ENCODE data around the gene OXSR1. TPM values are rescaled to one million over a fixed set of nuclear protein-coding genes. Genes with fewer than 3 reads are reported as not detected.

Gene OXSR1
- total RNA-seq, 4 donors from 2014 or later: 37.9 to 50.0 (median 43.2) TPM

GRCh38 chr3:38152609-38153008 is 12.7 kb upstream of the OXSR1 start:
- TF ChIP-seq CTCF (IDR thresholded peaks at IDR 0.05 in 4 of 5, conservative IDR thresholded peaks at IDR 0.05 in 1 of 5) (no peak), POLR2A (IDR thresholded peaks at IDR 0.05) (no peak)
- Histone ChIP-seq H3K4me3 (no peak overlapping the region), H3K4me1 (no peaks in the 10 kb centered on the region), H3K27ac (no peak overlapping the region), H3K9me3 (no peaks in the 10 kb centered on the region), H3K27me3 (no peaks in the 10 kb centered on the region), H3K36me3 (no peaks in the 10 kb centered on the region)
- intact Hi-C loops (cut with DNase I; ENCODE audit: low total_unique reads) (no loop called here), in situ Hi-C loops (cut with MboI; ENCODE audit: low sequenced_read_pairs in 4 of 4) (no loop called here)
- DNase-seq: no peak
- no peak for ATAC-seq

GRCh38 chr3:38153221-38153620 is 12.1 kb upstream of the OXSR1 start:
- no peak for TF ChIP-seq CTCF (IDR thresholded peaks at IDR 0.05 in 4 of 5, conservative IDR thresholded peaks at IDR 0.05 in 1 of 5)
- no peak for TF ChIP-seq POLR2A (IDR thresholded peaks at IDR 0.05)
- in situ Hi-C loops (cut with MboI; ENCODE audit: low sequenced_read_pairs in 4 of 4): no loop called here
- no peak overlapping the region for H3K27ac ChIP-seq

GRCh38 chr3:38154033-38154494 is 11.3 kb upstream of the OXSR1 start:
- Histone ChIP-seq H3K9me3 (no peaks in the 10 kb centered on the region), H3K36me3 (no peaks in the 10 kb centered on the region), H3K27me3 (no peaks in the 10 kb centered on the region), H3K4me3 (no peak overlapping the region), H3K27ac (no peak overlapping the region), H3K4me1 (no peaks in the 10 kb centered on the region)
- intact Hi-C loops (cut with DNase I; ENCODE audit: low total_unique reads): no loop called here
- no peak for TF ChIP-seq POLR2A (IDR thresholded peaks at IDR 0.05)
- TF ChIP-seq CTCF (IDR thresholded peaks at IDR 0.05 in 4 of 5, conservative IDR thresholded peaks at IDR 0.05 in 1 of 5): no peak
- no peak for DNase-seq
- ATAC-seq: no peak
- in situ Hi-C loops (cut with MboI; ENCODE audit: low sequenced_read_pairs in 4 of 4): no loop called here

More at GRCh38 chr3:38153221-38153620, 12.1 kb upstream of the OXSR1 start:
- DNase-seq: no peak
- no peak for ATAC-seq
- H3K9me3 ChIP-seq: no peaks in the 10 kb centered on the region
- no peaks in the 10 kb centered on the region for H3K27me3 ChIP-seq
- no peaks in the 10 kb centered on the region for H3K36me3 ChIP-seq
- H3K4me3 ChIP-seq: no peak overlapping the region
- H3K4me1 ChIP-seq: no peaks in the 10 kb centered on the region
- intact Hi-C loops (cut with DNase I; ENCODE audit: low total_unique reads): no loop called here

- intact Hi-C loops (cut with DNase I; ENCODE audit: low total_unique reads) (no loop called here), in situ Hi-C loops (cut with MboI; ENCODE audit: low sequenced_read_pairs in 4 of 4) (no loop called here)
- H3K36me3 ChIP-seq: no peaks in the 10 kb centered on the region
- H3K9me3 ChIP-seq: no peaks in the 10 kb centered on the region
- H3K4me1 ChIP-seq: no peaks in the 10 kb centered on the region
- no peak for TF ChIP-seq POLR2A (IDR thresholded peaks at IDR 0.05)
- no peak for TF ChIP-seq CTCF (IDR thresholded peaks at IDR 0.05 in 4 of 5, conservative IDR thresholded peaks at IDR 0.05 in 1 of 5)
- no peak overlapping the region for H3K4me3 ChIP-seq
- H3K27me3 ChIP-seq: no peaks in the 10 kb centered on the region
- H3K27ac ChIP-seq: no peak overlapping the region
- ATAC-seq: no peak
- no peak for DNase-seq
Measured at GRCh38 chr3:38154625-38155255, 10.6 kb upstream of the OXSR1 start.

GRCh38 chr3:38155825-38156224 is 9.5 kb upstream of the OXSR1 start:
- Histone ChIP-seq H3K4me3 (no peak overlapping the region), H3K27me3 (no peaks in the 10 kb centered on the region), H3K36me3 (no peaks in the 10 kb centered on the region), H3K9me3 (no peaks in the 10 kb centered on the region), H3K27ac (no peak overlapping the region), H3K4me1 (no peaks in the 10 kb centered on the region)
- intact Hi-C loops (cut with DNase I; ENCODE audit: low total_unique reads): no loop called here
- no peak for DNase-seq
- no peak for ATAC-seq
- in situ Hi-C loops (cut with MboI; ENCODE audit: low sequenced_read_pairs in 4 of 4): no loop called here
- no peak for TF ChIP-seq CTCF (IDR thresholded peaks at IDR 0.05 in 4 of 5, conservative IDR thresholded peaks at IDR 0.05 in 1 of 5)
- no peak for TF ChIP-seq POLR2A (IDR thresholded peaks at IDR 0.05)
